ENCODE data around the gene DLAT.
A peak's percentile ranks its signal among the peaks of the same experiment; 100 is the strongest.
"Not testable (repeated sequence)": the region's sequence is repeated elsewhere in the genome, so short reads cannot be mapped to it uniquely, and the experiment has no call there.

Gene DLAT

GRCh38 chr11:112005422-112006094, 19.6 kb upstream of the DLAT start:
- no peak for DNase-seq (ENCODE audit: low spot score)

- DNase-seq (ENCODE audit: low spot score): not testable (repeated sequence)
Measured at GRCh38 chr11:112006095-112006441, 19.1 kb upstream of the DLAT start.

GRCh38 chr11:112011451-112011850, 13.8 kb upstream of the DLAT start:
- DNase-seq (ENCODE audit: low spot score): not testable (repeated sequence)

- no peak for DNase-seq (ENCODE audit: low spot score)
Measured at GRCh38 chr11:112012874-112013273, 12.3 kb upstream of the DLAT start.

GRCh38 chr11:112013497-112014164, 11.6 kb upstream of the DLAT start:
- DNase-seq (ENCODE audit: low spot score): no peak

- DNase-seq (ENCODE audit: low spot score): no peak
Measured at GRCh38 chr11:112016088-112016764, 9.0 kb upstream of the DLAT start.

GRCh38 chr11:112016765-112017376, 8.3 kb upstream of the DLAT start:
- no peak for DNase-seq (ENCODE audit: low spot score)

- no peak for DNase-seq (ENCODE audit: low spot score)
Measured at GRCh38 chr11:112017538-112017937, 7.7 kb upstream of the DLAT start.

GRCh38 chr11:112019066-112019465, 6.1 kb upstream of the DLAT start:
- no peak for DNase-seq (ENCODE audit: low spot score)

- no peak for DNase-seq (ENCODE audit: low spot score)
Measured at GRCh38 chr11:112023104-112023503, 2.1 kb upstream of the DLAT start.

- peak; percentile 28 for DNase-seq (ENCODE audit: low spot score)
Measured at GRCh38 chr11:112024178-112024772, 933 bp upstream of the DLAT start.

GRCh38 chr11:112025707-112026106, 499 bp downstream of the DLAT start:
- DNase-seq (ENCODE audit: low spot score): peak; percentile 14

- DNase-seq (ENCODE audit: low spot score): not testable (repeated sequence)
Measured at GRCh38 chr11:112026784-112027410, 1.7 kb downstream of the DLAT start.

GRCh38 chr11:112029460-112029859, 4.3 kb downstream of the DLAT start:
- no peak for DNase-seq (ENCODE audit: low spot score)

GRCh38 chr11:112033902-112034301, 8.7 kb downstream of the DLAT start:
- no peak for DNase-seq (ENCODE audit: low spot score)

GRCh38 chr11:112037527-112037926, 12.3 kb downstream of the DLAT start:
- DNase-seq (ENCODE audit: low spot score): no peak

GRCh38 chr11:112042161-112042960, 17.2 kb downstream of the DLAT start:
- DNase-seq (ENCODE audit: low spot score): no peak

GRCh38 chr11:112042961-112043304, 17.7 kb downstream of the DLAT start:
- DNase-seq (ENCODE audit: low spot score): no peak

- no peak for DNase-seq (ENCODE audit: low spot score)
Measured at GRCh38 chr11:112044961-112045360, 19.8 kb downstream of the DLAT start.

GRCh38 chr11:112046647-112047046, 21.4 kb downstream of the DLAT start:
- not testable (repeated sequence) for DNase-seq (ENCODE audit: low spot score)

- not testable (repeated sequence) for DNase-seq (ENCODE audit: low spot score)
Measured at GRCh38 chr11:112048256-112048655, 23.0 kb downstream of the DLAT start.
